Cerebellar nuclear complex (tissue), 1 donor: ENCODE results near the gene CIDEC.
"Not testable (repeated sequence)": the region's sequence is repeated elsewhere in the genome, so short reads cannot be mapped to it uniquely, and the experiment has no call there.

Experiments
- DNase-seq, 2 experiments: peaks; one replicate each; lab custom pipeline; 2025; lab: John Stamatoyannopoulos, UW

Gene CIDEC

DNA sequence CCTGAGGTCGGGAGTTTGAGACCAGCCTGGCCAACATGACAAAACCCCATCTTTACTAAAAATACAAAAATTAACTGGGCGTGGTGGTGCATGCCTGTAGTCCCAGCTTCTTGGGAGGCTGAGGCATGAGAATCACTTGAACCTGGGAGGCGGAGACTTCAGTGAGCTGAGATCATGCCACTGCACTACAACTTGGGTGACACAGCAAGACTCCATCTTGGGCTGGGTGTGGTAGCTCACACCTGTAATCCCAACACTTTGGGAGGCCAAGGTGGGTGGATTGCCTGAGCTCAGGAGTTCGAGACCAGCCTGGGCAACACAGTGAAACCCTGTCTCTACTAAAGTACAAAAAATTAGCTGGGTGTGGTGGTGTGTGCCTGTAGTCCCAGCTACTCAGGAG is 3.8 kb downstream of the CIDEC start:
- DNase-seq, result not testable (repeated sequence)

DNA sequence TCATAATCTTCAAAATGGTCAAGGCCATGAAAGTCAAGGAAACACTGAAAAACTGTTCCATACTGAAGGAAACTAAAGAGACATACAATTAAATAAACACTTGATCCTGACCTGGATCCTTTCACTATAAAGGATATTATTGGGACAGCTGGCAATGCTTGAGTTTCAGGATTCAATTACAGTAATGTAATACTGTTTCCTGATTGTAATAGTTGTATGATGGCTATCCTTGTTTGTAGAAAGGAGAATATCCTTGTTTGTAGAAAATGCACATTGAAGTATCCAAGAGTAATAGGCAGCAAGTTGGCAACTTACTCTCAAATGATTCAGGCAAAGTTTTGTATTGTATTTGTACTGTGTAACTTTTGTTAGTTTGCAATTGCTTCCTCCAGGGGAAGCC is 4.6 kb downstream of the CIDEC start:
- DNase-seq, result no peak

DNA sequence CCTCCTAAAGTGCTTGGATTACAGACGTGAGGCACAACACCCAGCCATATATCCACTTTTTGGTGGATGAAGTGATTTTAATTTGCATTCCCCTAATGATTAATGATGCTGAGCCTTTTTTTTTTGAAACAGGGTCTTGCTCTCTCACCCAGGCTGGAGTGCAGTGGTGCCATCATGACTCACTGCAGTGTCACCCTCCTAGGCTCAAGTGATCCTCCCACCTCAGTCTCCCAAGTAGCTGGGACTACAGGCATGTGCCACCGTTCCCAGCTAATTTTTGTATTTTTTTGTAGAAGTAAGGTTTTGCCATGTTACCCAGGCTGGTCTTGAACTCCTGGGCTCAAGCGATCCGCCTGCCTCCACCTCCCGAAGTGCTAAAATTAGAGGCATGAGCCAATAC is 8.0 kb downstream of the CIDEC start:
- not testable (repeated sequence) for DNase-seq

DNA sequence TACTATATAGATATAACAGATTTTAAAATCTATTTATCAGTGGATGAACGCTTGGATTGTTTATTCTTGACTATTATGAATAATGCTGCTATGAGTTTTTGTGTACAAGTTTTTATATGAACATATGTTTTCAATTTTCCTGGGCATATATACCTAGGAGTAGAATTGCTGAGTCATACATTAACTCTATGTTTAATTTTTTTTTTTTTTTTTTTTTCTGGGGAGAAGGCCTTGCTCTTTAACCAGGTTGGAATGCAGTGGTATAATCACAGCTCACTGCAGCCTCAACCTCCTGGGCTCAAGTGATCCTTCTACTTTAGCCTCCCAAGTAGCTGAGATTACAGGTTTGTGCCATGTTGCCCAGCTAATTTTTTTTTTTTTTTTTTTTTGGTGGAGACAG is 9.1 kb downstream of the CIDEC start:
- no peak for DNase-seq

DNA sequence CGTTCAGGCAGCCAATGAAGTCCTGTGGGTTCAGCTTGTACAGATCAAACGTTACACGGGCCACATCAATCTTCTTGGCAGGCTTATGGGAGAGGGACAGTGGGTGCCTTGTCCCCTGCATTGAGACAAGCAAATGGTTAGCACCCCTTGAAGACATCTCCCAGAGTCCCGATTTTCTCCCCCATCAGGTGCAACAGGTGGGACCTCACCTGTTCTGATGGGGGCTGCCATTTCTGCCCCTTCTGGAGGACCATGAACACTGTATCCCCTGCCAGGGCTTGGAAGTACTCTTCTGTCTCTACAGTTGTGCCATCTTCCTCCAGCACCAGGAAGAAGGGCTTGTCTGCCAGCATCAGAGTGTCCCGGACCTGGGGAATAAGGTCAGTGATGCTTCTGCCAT is 10.1 kb downstream of the CIDEC start:
- DNase-seq, result no peak

DNA sequence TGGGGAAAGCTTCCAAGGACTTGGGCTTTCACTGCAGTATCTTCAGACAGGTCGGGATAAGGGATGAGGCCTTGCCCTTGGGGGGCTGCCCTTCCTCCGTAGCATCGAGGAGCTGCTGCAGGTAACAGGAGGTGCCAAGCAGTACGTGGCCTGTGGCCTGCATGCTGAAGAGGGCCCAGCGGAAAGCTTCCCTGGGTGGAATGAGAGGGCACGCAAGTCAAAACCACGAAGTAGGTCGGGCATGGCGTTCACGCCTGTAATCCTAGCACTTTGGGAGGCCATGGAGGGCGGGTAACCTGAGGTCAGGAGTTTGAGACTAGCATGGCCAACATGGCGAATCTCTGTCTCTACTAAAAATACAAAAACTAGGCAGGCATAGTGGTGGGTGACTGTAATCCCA is 12.9 kb downstream of the CIDEC start:
- no peak for DNase-seq

DNA sequence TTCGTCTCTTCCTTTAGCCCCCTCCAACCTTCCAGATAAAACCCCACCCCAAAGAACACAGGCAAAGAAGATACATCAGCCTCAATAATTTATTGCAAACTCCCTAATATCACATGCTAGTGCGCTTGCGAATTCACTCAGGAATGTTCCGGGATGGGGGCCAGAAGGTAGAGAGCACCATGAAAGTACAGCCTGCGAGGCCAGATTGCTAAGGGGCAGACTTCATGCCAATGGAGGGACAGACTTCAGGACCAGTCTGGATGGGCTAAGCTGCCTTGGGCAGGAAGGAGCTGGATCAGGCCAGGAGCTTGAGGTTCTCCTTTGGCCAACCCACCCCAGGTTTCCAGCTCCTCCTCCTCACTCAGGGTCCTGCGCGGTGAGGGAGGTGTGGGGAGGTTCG is 13.4 kb downstream of the CIDEC start:
- no peak for DNase-seq

DNA sequence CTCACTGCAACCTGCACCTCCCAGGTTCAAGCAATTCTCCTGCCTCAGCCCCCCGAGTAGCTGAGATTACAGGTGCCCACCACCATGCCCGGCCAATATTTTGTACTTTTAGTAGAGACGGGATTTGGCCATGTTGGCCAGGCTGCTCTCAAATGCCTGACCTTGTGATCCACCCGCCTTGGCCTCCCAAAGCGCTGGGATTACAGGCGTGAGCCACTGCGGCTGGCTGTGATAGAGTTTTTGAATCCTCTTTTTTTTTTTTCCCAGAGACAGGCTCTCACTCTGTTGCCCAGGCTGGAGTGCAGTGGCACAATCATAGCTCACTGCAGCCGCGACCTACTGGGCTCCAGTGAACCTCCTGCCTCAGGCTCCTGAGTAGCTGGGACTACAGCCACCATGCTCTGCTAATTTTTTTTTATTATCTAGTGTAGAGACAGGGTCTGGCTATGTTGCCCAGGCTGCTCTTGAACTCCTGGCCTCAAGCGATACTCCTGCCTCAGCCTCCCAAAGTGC is 14.9 kb downstream of the CIDEC start:
- not testable (repeated sequence) for DNase-seq

DNA sequence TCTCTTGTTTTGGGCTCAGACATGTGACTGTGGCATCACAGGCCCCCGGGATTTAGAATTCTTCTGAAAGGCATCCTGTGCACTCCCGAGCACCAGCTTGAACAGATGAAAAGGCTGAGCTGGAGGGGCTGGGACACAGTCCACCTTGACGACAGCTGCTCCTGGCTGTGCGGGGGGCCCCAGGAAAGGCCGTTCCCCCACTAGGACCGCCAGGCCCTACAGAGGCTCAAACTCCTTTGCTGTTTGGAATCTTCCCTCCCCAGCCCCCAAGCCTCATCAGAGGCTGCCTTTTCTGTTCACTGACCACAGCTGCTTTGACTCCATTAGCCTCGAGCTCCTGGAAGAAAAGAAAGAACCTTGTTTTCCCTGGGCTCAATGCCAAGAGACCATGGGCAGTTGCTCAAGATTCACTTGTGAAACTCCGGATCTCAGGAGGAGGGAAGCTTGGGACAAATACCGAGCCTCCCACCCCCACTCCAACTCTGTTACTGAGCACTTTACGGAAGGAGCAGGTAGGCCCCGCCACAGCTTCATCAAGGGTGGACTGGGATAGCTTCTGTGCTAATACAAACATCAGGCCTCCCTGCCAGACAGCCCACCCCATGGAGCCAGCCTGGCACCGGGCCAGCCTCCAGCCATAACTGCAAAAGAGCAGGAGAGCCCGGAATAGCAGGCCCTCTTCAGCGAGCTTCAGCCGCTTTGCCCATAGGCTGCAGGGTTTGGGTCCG is 15.7 kb downstream of the CIDEC start:
- DNase-seq, result no peak

DNA sequence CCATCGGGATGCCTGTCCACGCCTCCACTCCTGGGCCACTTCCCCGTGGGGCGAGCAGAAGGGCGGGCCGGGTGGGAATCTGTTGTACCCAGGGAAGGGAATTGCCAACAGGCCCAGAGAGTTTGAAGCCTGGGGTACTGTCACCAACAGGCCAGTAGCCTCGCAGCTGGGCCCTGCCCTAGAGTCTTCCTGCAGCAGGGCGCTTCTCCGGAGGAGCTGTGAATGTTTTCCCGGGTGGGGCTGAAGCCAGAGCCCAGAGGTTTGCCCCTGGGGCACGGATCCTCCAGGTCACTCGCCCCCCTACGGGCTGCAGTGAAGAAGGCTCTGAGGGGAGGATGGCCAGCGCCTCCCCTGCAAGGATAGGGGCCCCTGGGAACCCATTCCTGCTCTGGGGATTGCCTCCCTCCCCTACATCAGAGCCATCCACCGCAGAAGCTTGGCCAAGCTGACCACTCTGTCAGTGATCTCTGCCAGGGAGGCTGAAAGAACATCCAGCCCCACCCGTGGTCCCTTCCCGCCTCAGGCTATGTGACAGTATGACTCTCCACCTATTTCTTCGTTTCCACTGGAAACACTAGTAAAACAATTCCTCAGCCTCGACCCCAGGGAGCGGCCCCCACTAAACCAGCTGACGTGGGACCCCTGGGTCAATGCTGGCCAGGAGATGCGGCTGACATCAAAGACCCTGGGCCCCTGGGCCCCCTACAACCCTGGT is 16.8 kb downstream of the CIDEC start:
- DNase-seq, result no peak

DNA sequence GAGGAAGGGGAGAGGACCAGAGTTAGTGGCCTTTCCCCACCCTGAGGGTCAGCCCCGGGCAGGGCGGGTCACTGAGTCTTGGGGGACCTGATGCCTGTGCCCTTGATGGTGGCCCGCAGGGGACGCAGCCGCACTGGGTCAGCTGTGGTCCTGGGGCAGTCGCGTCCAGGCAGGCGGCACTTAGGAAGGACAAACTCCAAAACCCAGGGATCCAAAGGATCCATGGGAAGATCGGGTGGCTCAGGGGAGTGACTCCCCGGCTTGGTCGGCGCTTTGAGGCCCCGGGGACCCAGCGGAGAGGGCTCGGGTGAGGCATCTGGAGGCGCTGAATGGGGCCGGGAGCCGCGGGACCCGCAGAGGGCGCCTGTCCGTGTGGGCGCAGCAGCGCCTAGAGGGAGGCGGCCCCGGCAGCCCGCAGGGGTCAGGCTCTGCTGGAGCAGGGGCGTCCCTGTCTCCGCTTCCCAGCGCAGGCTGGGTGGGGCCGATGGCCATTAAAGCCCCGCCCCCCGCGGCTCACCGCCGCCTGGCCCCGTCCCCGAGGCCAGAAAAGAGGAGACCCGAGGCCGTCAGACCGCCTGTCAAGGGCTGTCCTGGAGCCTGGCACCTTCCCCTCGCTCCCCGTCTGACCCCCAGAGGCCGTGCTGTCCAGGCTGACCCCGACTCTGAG is 17.5 kb downstream of the CIDEC start:
- DNase-seq, result no peak

DNA sequence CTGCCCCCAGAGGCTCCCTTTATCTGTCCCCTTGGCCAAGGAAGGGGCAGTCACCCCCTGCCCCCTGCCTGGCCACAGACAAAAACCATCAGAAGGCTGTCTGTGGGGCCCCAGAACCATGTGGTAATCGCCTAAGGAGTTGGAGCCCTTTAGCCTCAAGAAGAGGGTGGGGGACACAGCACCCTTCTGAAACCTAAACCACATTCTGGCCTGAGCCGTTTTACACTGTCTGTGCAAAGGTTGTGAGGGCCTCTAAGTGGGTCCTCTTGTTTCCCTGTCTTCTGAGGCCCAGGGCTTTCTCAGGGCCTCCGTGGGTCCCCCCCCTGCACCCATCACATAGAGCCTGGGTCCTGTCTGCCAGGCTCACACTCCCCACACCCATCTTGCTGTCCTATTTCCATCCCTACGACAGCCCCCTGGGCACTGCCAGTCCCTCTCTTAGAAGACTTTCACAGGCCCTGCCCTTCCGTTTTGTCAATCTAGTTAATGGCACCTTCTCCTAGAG is 18.4 kb downstream of the CIDEC start:
- no peak for DNase-seq

DNA sequence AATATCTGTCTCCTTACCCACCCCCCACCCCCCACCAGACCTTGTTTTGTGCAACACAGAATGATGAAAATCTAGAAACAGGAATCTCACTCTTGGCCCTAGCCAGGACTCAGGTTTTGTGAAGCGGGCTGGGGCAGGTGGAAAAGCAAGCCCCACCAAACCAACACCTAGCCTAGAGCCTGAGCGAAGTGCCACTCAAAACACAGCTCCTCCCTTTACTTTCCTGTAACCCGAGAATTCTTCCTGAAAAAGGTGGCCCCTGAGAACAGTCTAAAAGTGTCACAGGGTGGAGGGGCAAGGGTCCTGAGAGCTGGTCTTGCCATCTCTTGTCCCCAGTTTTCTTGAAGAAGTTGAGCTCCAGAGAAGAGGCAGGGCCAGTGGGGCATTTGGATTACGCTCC is 18.9 kb downstream of the CIDEC start:
- no peak for DNase-seq

DNA sequence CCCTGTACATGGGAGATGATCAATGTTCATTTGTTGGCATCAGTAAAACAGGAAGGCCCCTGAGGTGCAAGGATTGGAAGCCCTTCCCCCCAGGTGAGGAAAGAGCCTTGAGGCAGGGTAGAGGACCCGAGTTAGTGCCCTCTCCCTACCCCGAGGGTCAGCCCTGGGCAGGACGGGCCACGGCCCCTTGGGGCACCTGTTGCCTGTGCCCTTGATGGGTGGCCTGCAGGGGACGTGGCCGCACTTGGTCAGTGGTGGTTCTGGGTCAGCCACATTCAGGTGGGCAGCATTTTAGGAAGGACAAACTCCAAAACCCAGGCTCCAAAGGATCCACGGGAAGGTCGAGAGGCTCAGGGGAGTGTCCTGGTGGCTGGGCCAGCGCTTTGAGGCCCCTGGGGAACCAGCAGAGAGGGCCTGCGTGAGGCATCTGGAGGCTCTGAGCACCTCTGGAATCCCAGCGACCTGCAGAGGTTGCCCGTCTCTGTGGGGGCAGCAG is 20.5 kb downstream of the CIDEC start:
- DNase-seq, result no peak

DNA sequence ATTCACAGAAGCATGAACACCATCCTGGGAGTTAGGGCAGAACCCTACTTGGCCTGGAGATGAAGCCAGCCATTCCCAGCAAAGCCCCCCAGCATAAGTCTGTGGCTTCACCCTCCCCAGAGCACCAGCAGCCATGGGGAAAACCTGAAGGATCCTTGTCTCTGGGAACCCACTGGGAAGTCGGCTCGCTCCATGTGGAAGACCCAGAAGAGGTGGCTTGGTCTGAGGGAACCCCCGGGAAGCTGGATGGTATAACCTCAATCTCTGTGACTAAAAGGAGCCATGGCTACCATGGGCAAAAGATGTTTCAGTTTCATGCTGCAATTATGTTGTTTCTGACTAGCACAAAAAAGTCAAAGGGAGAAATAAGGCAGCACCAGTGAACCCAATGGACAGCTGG is 24.5 kb downstream of the CIDEC start:
- no peak for DNase-seq

DNA sequence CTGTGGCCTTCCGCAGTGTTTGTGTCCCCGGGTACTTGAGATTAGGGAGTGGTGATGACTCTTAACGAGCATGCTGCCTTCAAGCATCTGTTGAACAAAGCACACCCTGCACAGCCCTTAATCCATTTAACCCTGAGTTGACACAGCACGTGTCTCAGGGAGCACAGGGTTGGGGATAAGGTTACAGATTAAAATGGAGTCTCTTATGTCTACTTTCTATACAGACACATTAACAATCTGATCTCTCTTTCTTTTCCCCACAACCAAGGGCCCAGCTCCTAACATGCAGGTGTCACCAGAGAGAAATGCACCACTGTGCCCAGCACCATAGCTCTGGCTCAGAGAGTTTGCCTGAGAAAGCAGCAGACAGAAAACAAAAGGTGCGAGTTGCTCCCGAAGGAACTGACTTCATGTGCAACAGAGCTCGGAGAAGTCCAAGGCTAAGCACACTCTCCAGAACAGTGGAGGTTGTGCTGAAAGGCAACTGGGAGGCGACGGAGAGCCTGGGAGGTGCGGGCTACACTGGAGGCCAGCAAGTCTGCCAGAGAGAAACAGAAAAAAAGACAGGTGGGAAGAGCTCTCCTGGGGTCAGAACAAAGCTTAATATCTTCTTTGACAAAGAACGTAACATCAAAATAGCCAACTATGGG is 25.6 kb downstream of the CIDEC start:
- not testable (repeated sequence) for DNase-seq

DNA sequence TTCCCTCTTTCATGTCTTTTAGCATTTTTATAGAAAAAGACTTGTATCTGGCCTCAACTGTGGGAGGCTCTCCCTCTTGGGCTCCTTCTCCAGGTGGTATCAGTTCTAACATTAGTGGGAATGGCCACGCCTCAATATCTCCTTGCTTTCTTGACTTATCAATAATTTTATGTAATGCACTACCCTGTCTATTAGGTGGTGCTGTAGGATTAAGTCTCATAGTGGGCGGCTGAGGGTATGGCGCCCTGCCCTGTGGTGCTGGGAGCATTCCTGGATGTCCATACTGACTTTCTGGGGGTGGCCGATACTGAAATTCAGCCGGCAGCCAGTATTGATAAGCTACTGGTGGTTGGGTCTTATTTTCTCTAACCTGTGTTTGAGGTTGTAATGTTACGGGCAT is 27.5 kb downstream of the CIDEC start:
- no peak for DNase-seq

DNA sequence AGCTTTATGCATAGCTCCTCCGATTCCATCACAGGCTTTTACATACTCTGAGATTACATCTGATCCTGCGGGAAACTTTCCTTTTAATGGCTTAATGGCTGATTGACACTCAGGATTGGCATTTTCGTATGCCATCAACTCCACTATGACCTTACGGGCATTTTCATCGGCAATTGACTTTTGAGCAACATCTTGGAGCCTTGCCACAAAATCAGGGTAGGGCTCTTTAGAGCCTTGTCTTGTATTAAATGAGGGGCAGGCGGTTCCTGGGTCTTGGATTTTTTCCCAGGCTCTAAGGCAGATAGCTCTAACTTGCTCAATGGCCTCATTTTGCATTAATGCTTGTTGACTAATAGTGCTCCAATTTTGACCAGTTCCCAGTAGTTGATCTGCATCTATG is 28.1 kb downstream of the CIDEC start:
- DNase-seq, result not testable (repeated sequence)

DNA sequence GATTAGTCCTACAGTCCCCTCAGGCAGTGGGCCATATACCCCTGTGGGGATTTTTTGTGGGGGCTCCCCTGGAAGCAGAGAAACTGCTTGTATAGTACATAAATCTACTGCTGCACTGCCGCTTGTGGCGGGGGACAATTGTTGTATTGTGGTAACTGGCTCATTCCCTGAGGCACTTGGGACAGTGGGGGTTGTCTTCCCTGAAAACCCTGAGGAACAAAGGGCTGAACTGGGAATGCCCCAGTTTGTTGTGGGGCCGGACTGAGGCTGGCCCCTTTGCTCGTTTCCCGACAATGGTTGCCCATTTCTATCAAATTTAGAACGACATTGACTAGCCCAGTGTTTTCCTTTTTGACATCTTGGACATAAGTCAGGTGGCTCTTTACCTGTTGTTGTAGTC is 28.7 kb downstream of the CIDEC start:
- DNase-seq, result not testable (repeated sequence)

DNA sequence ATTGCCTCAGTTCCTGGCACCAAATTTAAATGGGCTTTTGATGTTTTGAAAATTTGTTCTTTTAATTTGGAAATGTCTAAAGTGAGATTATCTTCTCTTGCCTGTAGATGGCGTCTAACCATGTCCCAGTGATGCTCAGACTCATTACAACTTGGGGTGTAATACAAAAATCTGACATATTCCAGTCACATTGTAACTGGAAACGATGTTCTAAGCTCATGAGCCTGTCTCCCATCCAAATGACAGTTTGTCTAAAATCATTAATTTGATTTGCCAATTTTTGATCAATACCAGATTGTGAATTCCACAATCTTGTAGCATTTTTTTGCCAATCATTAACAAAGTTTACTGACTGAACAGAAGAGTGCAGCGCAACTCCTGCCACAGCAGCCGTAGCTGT is 31.2 kb downstream of the CIDEC start:
- not testable (repeated sequence) for DNase-seq

DNA sequence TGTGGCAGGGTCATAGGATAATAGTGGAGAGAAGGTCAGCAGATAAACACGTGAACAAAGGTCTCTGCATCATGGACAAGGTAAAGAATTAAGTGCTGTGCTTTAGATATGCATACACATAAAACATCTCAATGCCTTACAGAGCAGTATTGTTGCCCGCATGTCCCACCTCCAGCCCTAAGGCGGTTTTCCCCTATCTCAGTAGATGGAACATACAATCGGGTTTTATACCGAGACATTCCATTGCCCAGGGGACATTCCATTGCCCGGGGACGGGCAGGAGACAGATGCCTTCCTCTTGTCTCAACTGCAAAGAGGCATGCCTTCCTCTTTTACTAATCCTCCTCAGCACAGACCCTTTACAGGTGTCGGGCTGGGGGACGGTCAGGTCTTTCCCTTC is 32.2 kb downstream of the CIDEC start:
- not testable (repeated sequence) for DNase-seq

DNA sequence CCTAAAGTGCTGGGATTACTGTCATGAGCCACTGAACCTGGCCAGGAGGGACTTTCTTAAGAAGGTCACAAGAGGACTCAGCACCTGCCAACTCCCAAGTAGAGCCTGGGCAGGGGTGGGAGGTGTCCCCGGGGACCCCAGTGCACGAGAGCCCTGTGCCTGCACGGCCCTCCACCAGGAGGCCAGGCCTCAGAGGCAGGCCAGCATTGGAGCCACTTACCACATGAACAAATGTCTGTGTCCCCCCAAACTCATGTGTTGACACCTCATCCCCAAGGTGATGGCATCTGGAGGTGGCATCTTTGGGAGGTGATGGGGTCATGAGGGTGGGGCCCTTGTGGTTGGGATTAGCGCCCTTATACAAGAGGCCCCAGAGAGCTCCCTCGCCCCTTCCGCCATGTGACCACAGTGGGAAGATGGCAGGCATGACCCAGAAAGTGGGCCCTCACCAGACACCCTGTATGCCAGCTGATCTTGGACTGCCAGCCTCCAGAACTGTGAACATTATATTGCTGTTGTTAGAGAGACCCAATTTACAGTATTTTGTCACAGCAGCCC is 33.0 kb downstream of the CIDEC start:
- DNase-seq, result no peak
